Measurements from ENCODE around the gene CCDC12.

The CCDC12 gene

DNA sequence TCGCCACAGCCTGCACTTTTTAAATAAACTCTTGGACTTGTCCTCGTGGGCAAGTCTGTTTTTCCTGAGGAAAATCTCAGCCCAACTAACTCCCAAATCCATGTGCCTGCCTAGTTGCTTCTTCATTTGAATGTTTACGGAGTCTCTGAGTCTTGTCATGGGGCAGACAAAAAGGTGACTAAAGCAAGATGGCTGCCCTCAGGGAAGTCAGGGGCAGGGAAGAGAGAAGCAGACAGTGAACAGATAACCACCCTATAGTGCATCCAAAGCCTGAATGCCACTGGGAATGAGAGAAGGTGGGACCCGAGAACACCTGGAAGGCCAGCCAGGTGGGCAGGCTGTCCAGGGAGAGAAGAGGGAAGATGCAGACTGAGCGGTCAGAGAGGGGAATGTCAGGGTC lies 21.4 kb downstream of the CCDC12 start:
- no peak for DNase-seq

DNA sequence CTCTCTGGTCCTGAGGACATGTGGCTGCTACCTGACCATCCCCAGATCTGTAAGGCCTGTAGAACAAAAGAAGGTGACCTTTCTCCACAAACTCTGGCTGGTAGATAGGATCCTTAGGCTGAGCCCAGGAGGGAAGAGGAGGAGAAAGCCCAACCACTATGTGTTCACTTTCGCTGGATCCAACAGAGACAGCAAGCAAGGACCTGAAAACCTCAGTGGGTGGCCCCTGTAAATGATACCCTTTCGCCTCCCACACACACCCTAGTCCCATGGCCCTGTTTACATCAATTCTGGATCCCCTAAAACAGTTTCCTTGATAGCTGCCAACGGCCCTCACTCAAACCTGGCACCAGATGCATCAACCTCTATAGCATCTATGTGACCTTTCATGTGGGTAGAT lies 22.4 kb downstream of the CCDC12 start:
- DNase-seq = no peak

DNA sequence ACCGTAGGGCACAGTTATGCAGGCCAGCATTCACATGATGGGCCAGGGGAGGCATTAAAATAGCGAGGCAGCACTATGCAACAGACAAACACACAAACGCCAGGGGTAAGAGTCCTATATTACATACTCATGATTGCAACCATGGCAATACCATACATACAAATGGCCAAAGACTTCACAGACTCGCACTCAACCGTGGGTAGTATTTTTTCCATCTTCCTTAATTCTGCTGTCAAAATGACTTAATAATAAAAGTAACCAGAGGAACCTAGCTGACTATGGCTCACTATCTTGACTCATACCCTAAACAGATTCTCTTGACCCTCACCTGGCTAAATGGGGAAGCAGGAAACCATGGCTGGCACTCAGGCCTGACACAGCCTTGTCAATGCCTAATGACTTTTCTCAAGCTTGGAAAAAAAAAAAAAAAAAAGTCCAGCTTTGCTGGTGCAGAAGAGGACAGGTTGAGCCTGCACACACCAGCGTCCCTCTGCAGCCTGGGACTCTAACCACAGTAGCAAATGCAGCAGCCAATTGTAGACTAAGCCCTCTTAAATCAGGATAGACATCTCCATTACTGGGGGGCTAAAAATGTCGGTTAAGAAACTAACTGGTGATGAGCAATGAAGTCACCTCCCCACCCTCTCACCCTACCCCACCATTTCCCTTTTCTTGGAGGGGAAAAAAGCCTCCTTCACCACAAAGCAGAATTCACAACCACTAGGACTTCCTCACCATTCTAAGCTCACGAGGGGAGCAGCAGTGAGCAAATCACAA lies 23.1 kb downstream of the CCDC12 start:
- peak; percentile 83 to 89 for DNase-seq

DNA sequence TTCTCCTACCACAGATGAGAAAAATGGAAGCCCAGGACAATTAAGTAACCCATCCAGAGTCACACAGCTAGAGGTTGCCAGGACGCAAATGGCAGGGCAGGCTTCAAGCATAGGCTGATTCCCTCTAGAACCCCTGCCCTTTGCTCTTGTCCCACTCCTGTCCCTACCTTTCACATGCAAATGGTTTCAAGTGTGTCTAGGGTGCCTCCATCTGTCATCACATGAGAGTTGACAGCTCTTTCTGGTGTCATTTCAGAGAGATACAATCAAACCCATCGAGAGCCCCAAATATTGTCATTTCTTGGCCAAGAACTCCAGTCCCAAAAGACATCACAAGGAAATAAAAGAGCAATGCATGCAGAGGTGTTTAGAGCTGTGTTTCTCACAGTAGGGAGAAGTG lies 23.7 kb downstream of the CCDC12 start:
- DNase-seq = no peak

DNA sequence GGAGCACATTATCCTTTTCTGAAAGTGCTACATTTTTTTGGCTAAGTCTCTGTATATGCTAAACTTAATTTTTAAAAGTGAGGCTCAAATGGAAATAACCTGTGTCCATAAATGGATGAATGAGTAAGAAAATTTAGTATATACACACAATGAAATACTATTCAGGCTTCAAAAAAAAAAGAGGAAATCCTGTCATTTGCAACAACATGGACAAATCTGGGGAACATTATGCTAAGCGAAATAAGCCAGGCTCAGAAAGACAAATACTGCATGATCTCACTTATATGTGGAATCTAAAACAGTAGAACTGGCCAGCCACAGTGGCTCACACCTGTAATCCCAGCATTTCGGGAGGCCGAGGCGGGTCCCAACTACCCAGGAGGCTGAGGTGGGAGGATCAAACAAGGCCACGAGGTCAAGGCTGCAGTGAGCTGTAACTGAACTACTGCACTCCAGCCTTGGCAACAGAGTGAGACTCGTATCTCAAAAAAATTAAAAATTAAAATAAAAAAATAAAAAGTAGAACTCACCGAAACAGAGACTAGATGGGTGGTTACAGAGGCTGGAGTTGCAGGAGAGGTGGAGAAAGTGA lies 25.8 kb downstream of the CCDC12 start:
- DNase-seq = peak; percentile 42 to 47

DNA sequence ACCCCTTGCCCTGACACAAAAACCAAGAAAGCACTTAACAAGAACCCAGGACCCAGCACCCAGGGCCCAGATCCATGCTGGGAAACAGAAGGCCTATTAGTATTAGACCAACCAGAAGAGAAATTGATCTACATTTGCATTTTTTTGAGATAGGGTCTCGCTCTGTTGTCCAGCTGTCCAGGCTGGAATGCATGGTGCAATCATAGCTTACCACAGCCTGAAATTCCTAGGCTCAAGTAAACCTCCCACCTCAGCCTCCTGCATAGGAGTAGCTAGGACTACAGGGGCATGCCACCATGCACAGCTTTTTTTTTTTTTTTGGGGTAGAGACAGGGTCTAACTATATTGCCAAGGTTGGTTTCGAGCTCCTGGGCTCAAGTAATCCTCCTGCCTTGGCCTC lies 26.4 kb downstream of the CCDC12 start:
- no peak for DNase-seq

DNA sequence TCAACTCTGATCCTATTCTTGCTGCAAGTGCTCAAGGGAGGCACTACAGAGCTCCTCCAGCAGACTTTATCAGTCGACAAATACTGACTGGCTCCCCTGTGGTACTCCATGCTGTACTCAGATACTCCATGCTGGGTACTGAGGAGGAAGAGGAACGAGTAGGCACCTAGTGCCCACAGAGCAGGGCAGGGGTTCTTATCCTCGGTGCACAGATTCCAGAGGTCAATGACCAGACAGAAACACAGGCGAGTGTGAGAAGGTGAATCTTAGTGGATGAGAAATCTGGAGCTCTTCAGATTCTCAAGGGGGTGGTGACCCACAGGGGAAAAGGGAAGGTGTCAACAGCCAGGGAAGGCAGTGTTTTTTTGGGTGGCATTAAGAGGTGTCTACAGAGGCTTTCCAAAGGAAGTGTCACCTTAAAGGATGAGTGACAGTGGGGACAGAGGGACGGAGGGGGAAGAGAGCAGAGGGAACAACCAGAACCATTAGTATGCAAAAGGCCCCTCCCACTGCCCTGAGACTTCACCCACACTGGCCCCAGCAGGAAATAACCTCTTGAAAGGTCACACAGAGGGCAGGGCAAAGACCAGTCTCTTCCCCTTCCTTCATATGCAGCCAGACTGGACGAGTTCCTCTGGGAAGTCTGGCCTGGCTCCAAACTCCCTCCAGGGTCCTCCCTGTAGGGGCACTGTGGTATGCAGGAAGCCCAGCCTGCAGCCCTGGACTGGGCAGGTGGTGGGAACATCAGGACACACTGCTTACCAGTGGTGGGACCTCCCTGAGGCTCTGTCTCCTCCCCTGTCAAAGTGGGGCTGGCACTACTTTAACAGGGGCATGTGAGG lies 27.5 kb downstream of the CCDC12 start:
- DNase-seq = peak; percentile 84 to 93

DNA sequence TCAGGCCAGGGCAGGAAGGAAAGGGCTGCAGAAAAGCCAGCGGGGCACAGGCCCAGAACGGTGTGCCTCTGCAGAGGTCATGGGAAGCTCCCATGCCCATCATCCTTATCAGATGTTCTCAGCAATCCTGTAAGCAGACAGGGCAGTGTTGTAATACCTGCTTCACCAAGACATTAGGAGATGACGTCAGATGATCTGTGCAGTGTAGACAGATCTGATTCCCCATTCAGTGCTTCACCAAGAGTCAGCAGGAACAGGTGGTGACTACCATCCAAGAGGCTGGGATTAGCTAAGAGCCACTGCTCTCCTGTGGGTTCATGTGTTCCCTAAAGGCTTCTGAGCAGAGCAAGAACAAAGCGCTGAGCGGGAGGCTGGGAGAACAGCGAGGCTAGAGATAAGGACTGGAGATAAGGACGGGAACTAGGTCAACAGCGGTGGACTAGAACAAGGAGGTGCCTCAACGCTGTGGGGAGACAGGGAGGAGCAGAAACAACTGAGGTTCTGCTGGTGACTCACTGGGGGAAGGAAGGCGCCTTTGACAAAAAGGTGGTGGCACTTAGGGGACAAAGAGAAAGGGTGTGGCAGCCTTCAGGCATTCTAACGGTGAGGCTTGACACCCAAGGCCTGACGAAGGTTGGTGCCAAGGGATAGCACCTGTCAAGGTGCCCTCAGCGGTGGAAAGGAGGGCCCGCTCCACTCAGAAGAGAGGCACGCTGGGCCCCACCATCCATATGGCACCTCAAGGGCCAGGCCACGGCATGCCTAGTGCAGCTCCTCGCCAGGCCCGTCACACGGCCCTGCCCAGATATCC lies 28.4 kb downstream of the CCDC12 start:
- peak; percentile 87 to 94 for DNase-seq

DNA sequence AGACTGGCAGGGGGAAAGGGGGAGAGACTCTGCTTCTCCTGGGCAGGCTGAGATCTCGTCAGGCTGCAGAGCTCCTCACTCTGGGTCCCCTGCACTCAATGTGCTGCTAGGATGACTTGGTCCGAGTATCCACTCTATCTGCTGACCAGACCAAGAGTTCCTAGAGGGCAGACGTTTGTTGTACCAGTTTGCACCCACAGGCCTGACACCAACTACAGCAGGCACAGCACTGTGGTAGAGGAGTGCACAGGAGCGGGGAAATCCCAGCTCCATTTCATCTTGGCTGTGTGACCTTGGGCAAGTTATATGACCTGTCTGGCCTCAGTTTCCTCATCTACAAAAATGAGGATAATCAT lies 29.0 kb downstream of the CCDC12 start:
- DNase-seq = no peak

DNA sequence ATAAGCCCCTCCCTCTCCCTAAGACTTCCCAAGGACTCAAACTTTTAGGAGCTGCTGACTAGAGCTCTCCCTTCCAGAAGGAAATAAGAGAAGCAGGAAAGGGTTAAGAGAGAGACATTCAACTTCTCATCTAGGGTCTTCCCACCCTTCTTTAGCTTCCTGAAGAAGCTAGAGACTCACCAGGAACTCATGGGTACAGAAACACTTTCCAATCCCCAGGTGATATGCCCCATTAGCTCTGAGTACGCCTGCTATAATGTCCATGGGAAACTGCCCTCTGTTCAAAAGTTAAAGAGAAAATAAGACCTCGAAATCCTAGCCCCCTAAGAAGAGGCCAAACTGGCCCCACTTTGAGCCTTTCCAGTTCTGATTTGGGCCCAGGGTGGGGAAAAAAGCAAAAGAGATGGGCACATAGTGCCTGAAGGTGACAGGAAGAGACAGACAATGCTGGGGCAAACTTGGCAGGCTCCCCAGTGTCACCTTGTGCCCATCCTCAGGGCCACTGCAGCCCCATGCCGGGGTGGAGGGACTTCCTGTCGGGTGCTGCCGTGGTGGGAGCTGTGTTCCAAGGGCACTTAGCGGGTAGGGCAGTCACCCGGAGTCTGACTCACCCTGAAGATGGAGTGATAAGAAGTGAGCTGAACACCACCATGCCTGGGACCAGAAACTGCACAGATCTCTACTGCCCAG lies 29.5 kb downstream of the CCDC12 start:
- DNase-seq = peak in 1 of 2 donors; percentile 47

DNA sequence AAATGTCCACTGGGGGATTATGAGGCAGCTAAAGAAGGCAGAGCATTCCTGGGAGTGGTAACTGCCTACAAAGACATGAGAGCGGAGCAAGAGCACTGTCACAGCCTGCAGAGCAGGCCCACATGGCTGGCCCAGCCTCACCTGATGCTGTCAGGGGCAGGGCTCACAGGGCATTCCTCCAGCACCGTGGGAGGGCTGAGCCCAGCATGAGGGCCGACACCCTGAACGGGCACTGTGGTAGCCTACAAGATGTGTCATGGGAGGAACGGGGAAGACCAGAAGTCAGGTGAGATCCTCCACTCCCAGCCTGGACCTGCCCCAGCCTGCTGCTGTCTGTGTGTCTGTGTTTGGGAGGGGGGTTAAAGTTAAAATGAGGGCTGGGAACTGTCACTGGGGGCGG lies 30.1 kb downstream of the CCDC12 start:
- DNase-seq = peak in 1 of 2 donors; percentile 44

DNA sequence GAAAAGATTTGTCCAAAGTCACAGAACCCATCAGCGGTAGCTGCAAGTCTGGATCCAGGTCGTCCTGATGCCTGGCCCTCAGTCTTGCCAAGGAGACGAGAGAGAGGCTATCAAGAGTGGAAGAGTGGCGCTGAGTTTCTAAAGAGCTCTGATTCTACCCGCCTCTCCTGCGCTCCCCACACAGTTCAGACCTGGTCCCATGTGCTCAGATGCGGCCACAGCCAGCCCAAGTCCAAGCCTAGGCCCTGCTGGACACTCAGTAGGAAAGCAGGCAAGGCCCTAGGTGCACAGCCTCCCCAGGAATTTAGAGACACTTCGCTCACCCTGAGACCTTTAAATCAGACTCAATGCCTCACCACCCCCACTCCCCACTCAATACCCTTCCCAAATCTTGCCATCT lies 32.4 kb downstream of the CCDC12 start:
- no peak for DNase-seq

DNA sequence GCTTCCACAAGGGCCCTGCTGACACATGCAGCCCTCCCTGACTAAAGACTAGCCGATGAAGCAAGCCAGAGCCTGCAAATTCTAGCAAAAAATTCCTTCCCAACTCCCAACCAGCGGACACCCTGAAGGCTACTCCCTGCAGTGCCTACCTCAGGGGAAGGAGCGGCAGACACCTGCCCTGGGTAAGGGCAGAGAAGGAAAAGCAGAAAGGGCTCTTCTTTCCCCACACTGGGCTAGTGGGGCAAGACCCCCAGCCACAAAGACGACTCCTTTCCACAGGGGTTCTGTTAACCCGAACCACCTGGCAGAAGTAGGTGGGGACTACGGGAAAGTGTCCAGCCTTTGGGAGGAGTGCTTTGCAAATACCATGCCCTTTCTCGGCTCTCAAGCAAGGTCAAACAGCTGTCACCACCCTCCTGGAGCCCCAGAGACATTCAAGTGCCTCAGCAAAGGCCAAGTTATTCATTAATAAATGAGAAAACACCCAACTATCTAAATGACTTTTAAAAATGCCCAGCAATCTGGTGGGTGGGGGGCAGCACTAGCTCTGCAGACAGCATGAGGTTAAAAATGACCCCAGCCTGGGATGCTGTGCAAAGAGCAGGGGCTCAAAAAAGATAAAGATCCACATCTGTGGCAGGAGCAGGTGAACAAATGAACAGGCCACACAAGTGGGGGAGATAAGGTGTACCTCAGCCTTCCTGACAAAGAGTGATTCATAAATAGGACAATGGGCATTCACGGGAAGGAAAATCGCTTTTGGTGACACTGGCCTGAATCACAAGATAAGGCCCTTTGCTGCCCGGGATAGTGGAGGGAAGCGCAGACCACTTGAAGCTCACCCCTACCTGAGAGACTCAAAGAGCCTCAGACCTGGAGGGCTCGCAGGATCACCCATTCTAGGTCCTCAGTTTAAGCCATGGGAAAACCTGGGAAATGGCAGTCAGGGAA lies 33.0 kb downstream of the CCDC12 start:
- no peak for DNase-seq

DNA sequence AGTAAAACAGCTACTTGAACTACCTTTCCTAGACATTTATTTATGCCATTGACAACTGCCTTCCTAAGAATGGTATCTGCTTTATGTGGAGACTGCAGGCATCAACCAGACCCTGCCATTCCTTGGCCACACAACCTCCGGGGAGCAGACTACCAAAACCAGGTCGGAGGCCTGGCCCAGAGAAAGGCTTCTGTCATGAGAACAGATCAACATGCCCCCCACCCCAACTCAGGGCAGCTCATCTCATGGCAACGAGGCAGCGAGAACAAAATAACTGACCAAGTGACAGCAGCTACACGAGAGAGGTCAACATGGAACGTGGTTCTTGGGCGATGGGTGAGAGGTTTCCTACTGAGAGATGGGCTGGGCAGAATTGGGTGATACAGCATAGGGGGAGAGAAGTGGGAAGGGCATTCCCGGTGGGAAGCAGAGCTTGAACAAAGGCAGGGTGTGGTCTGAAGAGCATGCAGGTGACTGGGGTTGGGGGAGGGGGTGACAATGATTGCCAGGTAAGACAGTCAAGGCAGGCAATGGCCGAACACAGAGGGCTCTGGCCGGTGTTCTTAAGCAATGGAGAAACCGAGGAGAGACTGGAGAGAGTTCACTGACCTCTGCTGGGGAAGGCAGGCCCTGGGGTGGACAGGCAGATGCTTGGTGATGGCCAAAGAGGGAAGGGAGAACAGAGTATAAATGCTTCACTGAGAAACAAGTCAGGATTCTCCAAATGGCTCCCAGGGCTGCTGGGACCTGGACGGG lies 33.9 kb downstream of the CCDC12 start:
- no peak for DNase-seq

DNA sequence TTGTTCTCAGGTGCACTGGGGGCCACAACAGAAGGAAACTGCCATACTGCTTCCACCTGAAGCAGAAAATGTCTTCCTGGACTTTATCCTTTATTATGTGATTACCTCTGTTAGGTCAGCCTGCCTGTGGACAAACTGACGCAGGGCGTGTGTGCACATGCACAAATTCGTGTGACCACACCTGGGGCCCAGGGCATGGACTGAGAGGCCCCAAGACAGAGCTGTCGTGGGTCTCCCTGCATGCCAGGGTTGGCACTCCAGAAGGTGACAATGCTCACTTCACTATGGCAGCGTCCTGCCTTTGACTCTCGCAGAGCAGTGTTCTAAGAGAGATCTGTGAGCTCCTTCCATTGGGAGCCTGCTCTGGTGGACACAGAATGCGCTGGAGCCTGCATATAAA lies 34.5 kb downstream of the CCDC12 start:
- no peak for DNase-seq

DNA sequence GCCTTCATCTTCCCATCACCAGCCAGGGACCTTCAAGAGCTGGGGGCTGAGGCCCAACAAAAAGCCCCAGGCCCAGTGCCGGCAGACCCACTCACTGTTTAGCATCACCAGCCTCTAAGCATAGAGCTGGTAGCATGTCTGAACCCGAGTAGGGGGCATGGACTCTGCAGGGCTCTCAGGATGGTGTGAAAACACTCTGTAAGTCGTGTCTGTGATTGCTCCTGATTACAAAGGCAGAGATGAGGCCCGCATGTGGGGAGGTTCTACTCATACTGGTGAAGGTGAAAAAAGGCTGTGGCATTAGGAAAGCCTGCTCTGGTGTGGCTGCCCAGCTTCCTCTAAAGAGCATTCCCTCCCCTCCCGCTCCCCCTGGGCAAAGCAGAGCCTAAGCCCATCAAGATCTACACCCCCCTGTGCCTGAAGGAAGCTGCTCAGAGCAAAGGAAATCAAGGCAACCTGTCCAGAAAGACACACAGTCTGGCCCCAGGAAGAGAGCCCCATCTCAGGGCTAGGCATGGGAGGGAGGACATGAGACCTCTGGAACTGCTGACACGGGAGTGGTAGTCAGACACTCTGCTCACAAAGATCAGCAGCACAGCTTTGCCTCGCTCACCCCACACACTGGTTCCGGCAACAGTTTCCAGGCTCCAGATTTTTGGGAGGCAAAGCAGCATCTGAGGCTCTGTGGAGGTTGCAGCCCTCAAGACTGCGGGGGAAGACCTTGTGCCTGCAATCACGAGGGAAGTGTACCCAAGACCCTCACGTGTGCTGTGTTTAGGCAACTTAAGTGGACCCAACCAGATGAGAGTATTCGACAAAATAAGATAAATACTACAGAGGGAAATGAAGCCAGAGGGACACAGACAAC lies 36.7 kb downstream of the CCDC12 start:
- peak; percentile 47 to 79 for DNase-seq

DNA sequence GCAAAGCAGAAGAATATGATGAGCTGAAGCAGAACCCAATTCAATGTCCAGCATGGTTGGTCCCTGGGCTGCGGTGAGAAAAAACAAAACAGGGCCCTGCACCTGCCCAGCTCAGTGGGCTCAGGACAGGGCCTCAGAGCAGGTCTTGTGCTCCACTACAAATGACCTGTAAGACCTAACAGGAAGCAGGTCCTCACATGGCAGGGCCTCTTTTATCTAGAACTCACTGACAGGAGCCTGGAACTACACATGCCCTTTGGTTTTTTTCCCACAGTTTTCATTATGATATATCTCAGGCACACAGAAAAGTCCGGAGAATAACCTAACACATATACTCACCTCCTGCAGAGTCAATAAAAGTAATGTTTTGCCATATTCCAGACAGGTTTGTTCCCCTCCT lies 38.4 kb downstream of the CCDC12 start:
- no peak for DNase-seq

DNA sequence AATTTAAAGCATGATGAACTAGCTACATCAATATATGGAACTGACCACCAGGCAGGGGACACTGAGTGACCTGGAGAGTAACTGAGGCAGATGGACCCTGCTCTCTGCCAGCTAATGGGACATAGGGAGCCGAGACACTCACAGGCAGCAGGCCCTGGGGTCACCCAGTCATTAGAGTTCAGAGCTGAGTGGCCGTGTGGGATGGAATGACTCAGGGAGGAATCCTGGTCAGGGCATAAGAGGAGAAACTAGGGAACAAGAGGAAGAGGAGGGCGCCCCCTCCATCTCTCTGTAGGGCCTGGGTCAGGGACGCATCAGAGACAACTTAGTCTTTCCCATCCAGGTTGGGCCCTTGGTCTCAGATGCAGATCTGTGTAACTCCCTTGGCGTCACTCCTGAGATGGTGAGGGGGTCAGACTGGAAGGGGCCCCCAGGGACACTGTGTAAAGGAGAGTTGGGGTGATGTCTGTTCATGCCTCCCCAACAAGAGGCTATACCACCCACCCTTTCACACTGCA lies 39.8 kb downstream of the CCDC12 start:
- DNase-seq = peak; percentile 64 to 79

DNA sequence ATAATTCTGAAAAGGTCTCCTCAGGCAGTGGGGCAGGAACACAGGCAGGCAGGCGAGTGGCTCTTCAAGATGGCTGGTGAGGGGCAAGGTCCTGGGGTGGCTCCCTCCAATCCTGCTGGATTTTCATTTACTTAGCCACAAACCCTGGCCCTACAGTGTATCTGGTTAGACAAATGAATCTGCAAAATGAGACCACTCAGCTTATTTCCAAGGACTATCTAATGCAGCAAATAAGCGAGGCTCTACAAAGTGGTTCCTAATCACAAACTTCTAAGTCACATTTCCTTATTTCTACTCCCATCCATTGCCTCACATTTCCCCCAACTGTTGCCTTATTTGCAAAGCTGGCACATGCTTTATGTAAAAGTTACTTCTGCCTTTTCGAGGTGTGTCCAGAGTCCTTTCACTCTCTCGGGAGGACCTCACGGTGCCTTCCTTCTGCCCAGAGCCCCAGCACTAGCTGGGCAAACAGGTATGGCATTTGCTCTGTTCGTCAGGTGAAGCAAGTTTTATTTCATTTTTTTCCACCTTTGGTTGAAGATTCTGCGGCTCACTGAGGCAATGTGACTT lies 40.5 kb downstream of the CCDC12 start:
- peak; percentile 85 to 92 for DNase-seq

Measured in inflammatory macrophage (primary cell).